Activated T-helper 9 cell treated with anti-CD3 and anti-CD28 coated beads, Interleukin-2, amount 50 U/mL, for 16 hours (primary cell): ENCODE results near the gene FBF1.

Experiments
- DNase-seq: peaks from one replicate; pipeline ENCODE4 v3.0.0-alpha.2; 2020; ENCODE audit warnings: low read depth

The FBF1 gene

DNA sequence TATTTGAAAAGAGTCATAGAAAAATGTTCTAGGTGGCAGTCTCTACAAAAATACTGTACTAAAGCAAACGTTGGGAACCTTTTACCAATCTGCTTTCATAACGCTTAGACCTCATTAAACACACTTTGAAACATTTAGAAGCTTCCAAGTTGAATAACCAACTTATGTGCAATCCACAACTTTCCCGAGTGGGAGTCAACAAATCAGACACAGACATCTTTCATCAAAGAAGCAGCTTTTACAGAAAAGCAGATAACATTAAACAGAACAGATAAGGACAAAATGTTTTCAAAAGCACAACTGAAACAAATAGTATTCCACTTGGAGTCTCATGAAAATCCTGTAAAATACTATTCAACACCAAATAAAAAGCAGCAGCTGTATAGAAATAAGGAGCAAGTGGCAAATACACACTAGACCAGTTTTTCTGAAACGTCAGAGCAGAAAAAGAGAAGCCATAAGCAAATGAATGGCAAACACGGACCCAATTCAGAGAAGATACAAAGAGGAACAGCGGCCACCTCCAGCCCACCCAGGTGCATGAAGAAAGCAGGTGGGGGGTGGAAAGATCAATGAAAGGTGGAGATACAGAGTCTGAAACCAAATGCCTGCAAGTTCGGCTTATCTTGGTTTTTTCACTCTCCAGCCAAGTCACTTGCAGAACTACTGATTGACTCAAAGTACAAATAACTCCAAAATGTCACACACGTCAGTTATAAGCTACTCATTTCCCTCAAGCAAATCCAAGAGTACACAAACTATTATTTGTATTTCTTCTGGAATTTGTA, 18.4 kb upstream of the FBF1 start:
- no peak for DNase-seq

GRCh38 chr17:75950855-75951554, 10.2 kb upstream of the FBF1 start:
- DNase-seq, result no peak

- no peak for DNase-seq
Measured at GRCh38 chr17:75950421-75950820, 9.6 kb upstream of the FBF1 start.

DNA sequence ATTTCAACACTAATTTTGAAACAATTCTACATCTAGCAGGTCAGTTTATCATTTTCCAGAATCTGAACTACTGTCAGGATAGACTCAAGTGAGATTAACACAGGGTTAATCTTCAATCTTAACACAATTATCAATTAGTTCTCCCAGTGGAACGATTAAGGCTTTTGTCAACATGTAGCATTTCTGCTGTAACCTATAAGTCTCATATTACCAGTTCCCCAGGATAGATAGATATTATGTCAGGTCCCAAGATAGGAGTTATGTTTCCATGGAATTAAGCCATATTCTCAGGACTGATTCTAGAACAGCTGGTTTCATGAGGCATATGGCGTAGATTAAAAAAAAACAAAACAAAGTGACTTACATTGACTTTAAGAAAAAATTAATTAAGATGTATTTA, 4.4 kb upstream of the FBF1 start:
- no peak for DNase-seq

GRCh38 chr17:75943491-75943890, 2.6 kb upstream of the FBF1 start:
- no peak for DNase-seq

- DNase-seq, result no peak
Measured at GRCh38 chr17:75942473-75942872, 1.6 kb upstream of the FBF1 start.

- no peak for DNase-seq
Measured at GRCh38 chr17:75941442-75941819, 589 bp upstream of the FBF1 start.

DNA sequence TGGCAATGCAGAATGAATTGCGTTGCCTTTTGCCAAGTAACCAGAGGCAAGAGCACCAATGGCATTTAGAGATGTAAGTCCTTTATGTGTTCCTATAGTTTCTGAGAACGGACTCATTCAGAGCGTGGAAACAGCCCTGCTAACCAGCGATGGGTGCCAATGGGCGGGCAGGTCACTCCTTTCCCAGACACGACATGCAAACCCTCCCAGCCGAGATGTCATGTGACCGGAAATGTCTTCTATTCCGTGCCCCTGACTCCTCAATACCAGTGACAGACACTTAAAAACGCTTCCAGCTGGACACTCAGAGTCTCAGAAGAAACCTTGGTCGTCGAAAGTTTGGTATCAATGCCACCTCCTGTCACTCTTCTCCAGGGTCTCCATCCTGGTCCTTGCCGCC, 3.2 kb downstream of the FBF1 start:
- no peak for DNase-seq

DNA sequence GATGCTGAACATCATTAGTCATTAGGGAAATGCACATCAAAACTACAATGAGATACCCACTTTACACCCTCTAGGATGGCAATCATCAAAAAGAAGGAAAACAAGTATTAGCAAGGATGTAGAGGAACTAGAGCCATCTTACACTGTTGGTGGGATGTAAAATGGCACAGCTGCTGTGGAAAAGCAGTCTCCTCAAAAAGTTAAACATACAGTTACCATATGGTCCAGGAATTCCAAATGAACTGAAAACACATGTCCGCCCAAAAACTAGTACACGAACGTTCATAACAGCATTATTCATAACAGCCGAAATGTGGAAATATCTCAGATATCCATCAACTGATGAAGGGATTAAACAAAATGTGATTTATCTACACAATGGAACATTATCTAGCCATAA, 7.0 kb downstream of the FBF1 start:
- DNase-seq, result no peak

- DNase-seq, result no peak
Measured at GRCh38 chr17:75932852-75933251, 8.0 kb downstream of the FBF1 start.

GRCh38 chr17:75931062-75931461, 9.8 kb downstream of the FBF1 start:
- DNase-seq, result no peak

DNA sequence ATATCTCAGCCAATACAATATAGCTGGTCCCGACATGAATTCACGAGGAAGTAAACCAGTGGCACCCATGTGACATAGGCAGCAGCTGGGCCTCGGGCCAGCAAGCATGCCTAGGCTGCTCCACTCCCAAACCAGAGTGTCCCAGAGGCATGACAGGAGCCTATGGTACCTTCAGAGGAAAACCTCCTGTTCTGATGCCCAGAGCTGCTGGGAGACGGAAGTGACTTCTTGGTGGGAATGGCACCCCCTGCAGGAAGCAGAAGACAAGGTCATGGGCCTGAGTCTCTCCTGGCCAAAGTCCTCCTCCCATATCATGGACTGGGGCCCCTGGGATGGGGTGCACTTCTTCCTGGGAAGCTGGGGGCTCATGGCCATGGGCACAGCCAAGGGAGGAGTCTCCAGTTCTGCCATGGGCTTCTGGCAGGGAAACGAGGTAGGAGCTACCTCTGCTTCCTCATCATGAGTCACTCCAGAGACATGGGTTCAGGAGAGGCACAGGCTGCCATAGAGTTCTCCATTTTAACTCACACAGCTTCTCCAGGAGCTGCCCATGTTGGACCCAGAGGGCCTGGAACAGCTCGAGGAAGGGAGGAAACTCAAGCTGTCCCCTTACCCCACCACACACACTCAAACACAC, 13.4 kb downstream of the FBF1 start:
- DNase-seq, result no peak

GRCh38 chr17:75926456-75926855, 14.4 kb downstream of the FBF1 start:
- DNase-seq, result no peak

- no peak for DNase-seq
Measured at GRCh38 chr17:75925912-75926311, 14.9 kb downstream of the FBF1 start.

DNA sequence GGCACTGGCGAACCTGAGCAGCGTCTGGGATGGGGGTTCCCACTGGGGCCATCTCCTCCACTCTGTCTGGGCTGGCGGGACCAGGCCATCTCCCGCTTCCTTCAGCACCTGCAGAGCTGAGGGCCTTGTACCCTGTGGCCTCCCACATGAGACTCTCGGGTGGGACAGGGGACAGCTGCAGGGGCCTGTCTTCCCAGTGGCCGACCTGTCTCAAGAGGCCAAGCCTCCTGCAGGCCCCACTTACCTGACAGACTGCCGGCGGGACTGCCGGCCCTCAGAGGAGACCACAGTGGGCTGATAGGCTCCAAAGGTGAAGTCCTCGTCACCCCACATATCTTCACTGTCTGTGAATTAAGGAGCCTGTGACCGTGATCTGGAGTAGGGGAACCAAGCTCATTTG, 15.7 kb downstream of the FBF1 start:
- no peak for DNase-seq

GRCh38 chr17:75922963-75923874, 17.6 kb downstream of the FBF1 start:
- DNase-seq, result no peak

GRCh38 chr17:75922173-75922961, 18.5 kb downstream of the FBF1 start:
- DNase-seq, result no peak

GRCh38 chr17:75921596-75921995, 19.2 kb downstream of the FBF1 start:
- DNase-seq, result no peak

DNA sequence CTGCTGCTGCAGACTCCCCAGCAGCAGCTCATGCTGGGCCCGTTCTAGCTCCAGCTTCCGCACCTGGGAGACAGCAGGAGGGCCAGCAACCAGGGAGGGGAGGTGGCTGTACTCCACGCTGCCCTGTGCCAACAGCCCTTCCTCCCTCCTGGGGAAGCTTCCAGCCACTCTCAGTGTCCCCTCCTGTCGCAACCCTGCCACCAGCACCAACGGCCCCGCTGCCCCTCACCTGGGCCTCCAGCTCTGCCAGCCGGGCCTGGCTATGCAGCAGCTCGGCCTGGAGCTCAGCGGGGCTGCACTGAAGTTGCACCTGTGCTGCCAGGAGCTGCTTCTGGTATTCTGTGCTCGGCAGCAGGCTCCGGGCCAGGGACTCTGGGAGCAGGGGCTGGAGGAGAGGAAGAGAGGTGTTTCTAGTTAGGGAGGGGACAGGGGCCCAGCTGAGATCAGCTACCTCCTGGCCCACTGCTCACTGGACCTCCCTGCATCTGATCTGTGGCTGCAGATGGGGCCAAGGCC, 20.7 kb downstream of the FBF1 start:
- DNase-seq, result no peak

- DNase-seq, result no peak
Measured at GRCh38 chr17:75919611-75920010, 21.2 kb downstream of the FBF1 start.

DNA sequence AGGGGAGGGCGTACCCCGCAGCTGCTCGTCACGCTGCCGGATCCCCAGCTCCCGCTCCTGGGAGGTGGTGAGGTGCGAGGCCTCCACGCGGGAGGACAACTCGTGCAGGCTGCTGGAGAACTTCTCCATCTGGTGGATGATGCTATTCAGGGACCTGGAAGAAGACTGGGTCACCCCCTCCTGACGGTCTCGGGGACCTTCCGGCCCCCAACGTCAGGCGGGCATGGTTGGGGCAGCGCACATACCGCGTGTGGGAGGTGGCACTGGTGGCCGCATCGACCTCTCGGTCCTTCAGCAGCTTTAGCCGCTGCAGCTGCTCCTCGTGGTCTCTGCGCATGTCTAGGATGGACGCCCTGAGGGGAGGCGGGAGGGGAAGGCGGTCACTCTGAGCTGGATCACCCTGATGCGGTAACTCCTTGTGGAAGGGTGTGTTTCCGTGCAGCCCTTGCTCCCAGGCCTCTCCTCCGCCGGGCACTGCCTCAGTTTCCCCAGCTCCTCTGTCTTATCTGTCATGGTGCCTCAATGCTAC, 22.9 kb downstream of the FBF1 start:
- DNase-seq, result no peak
